HL-60/S4 treated with retinoic acid at 250 ng/mL for 4 days and 3 days (cell line): Measurements from ENCODE around the gene SYNE1.
"Not testable (repeated sequence)": the region's sequence is repeated elsewhere in the genome, so short reads cannot be mapped to it uniquely, and the experiment has no call there.

ENCODE experiments used
- in situ Hi-C: fragments of 300-500 bp; cut with MboI; formaldehyde crosslinking; loops from 2 replicates; pipeline ENCODE4 v1.7.0; 2022; ENCODE audit warnings: low sequenced_read_pairs

The SYNE1 gene

GRCh38 chr6:152492281-152492680 lies 144.9 kb downstream of the SYNE1 start:
- in situ Hi-C loops: not testable (repeated sequence)

GRCh38 chr6:152491501-152491900 lies 145.7 kb downstream of the SYNE1 start:
- in situ Hi-C loops: not testable (repeated sequence)

GRCh38 chr6:152490971-152491378 lies 146.2 kb downstream of the SYNE1 start:
- in situ Hi-C loops: not testable (repeated sequence)

GRCh38 chr6:152484806-152485205 lies 152.4 kb downstream of the SYNE1 start:
- in situ Hi-C loops: no loop called here

DNA sequence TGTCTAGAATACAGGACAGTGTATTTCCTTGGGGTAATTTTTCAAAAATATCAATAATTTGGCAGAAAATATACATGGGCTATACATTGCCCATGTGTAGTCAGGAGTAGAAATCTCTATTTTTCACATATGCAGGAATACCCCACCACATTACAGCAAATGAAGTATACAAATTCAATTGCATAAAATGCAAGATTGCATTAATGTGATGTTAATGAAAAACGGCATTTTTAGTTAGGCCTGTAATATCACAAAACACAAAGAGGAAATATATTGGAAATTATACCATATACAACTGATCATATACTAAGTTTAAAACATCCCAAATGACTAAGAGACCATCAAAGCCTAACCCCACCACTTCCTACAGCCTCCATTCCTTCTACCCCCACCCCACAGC lies 154.9 kb downstream of the SYNE1 start:
- in situ Hi-C loops: no loop called here

GRCh38 chr6:152478377-152479010 lies 158.7 kb downstream of the SYNE1 start:
- in situ Hi-C loops: no loop called here

DNA sequence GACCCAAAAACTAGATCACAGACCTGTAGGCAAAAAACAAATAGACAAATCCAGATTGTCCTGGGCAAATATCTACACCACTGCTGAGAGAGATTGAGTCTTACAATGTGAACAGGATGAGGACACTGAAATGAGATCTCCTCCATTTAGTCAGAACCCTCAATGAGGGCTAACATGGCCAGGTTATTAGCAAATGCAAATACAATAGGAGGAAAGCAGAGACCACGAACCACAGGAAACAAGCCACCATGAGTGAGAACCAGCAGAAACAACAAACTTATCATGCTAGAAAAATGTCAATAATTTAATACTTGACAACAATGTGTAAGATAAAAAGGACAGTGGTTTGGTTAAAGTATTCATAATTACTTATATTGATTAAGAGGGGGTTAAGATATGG lies 162.8 kb downstream of the SYNE1 start:
- in situ Hi-C loops: no loop called here

GRCh38 chr6:152472325-152472724 lies 164.8 kb downstream of the SYNE1 start:
- in situ Hi-C loops: no loop called here

DNA sequence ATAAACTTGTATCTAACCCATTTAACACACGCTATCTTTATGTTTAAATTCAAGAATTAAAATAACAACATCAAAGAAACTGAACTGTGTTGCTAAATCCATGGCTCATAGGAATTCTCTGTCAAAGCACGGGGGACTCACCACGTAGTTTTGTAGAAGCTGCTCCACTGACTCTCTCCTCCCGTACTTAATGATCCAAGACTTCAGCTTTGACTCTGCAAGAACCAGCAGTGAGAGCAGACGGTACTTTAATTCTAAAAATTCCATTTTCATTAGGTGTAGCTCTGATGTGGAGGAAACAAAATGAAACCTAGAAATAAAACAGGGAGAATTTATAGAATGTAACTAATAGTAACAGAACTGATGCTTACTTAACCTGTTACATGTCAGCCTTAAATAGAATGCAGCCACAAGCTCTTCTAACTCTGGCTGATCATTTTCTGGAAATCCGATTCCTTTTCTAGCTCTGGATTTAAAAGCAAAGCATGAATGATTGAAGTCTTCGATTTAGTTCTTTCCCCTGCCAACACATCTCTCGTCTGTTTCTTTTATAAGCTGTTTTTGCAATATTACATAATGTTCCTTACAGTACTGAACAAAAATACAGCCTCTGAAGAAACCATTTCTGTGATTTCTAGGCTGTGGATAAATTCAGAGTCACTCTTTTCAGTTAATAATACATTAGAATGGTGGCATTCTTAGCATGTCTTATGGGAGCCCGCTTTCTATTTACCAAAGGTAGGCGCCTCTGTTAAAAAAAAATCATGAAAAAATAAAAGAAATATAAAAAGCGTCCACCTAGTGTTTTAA lies 165.5 kb downstream of the SYNE1 start:
- in situ Hi-C loops: no loop called here

DNA sequence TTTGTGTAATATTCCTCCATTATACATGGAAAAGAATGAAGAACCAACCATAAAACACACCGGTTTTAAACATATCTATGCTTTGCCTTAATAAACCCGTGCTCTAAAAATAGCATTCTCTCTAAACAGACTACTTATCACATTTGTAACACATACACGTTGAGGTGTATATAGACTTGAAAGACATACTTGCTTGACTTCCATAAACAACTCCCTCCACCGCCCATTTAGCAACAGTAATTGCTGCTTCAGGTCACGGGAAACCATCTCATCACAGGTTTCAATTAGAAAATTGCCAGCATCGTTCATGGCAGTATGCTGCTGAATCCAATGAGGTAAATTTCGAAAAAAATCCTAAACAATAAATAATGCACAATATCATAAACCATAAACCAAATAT lies 174.0 kb downstream of the SYNE1 start:
- in situ Hi-C loops: no loop called here

DNA sequence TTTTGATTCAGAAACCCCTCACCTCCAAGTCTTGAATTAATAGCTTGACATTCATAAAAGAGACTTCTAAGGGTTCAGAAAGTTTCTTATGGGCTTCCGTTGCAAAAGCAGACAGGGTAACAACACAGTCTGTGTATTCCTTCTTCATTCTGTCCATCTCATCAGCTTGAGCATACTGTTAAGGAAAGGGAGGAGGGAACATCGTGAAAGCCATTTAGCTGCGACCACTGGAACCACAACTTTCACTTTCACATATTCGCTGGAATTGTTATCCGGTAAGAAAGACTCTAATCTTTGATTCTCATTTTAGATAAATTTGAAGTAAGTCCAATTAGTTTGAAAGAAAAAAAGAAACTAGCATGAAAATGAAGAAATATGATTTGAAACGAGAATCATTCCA lies 174.4 kb downstream of the SYNE1 start:
- in situ Hi-C loops: no loop called here

GRCh38 chr6:152461556-152461955 lies 175.6 kb downstream of the SYNE1 start:
- in situ Hi-C loops: no loop called here

DNA sequence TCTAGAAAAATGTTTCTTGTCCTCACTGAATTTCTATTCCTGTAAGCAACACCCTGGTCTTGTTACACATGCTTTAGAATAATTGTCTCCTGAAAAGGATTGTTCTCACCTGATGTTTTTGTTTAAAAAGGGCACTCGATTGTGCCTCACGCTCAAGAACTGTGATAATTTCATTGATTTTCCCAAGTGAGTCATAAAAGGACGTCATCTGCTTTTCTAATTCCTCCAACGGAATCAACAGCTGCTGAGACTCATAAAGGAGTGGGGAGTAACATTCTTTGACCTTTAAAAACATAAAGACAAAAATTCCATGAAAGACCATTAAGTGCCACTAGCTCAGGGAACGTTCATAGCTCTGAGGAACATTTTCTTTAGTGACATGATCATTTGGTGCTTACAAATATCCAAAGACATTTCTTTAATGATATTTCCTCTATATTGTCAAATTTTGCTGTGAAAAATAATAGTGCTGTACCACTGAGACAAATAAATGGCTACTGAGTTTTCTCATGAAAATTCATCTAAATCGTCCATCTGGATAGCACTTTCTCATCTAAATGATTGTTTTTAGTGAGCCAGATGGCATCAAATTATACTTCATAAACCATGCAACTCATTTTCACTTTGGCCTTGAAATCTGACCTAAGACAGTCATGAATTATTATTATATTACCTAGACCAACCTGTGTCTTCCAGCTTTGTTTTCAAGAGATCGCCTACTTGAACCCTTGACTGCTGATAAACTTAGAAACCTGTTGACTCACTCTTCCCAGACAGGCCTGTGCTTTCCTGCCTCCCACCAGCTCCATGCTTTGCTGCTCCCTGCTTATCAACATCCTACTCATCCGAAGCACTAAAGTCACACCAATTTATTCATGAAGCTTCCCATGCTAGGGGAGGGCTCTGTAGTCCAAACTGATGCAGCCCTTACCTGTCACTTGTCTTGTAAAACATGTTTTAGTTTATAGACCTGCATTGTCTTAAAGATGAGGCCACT lies 178.2 kb downstream of the SYNE1 start:
- in situ Hi-C loops: no loop called here

- in situ Hi-C loops: no loop called here
Observed at GRCh38 chr6:152457949-152458624, 179.1 kb downstream of the SYNE1 start.

- in situ Hi-C loops: no loop called here
Observed at GRCh38 chr6:152454003-152454402, 183.2 kb downstream of the SYNE1 start.

- in situ Hi-C loops: no loop called here
Observed at GRCh38 chr6:152453421-152453820, 183.7 kb downstream of the SYNE1 start.

- in situ Hi-C loops: no loop called here
Observed at GRCh38 chr6:152452639-152453038, 184.5 kb downstream of the SYNE1 start.

- in situ Hi-C loops: no loop called here
Observed at GRCh38 chr6:152450519-152450918, 186.6 kb downstream of the SYNE1 start.

- in situ Hi-C loops: no loop called here
Observed at GRCh38 chr6:152441902-152442301, 195.3 kb downstream of the SYNE1 start.

DNA sequence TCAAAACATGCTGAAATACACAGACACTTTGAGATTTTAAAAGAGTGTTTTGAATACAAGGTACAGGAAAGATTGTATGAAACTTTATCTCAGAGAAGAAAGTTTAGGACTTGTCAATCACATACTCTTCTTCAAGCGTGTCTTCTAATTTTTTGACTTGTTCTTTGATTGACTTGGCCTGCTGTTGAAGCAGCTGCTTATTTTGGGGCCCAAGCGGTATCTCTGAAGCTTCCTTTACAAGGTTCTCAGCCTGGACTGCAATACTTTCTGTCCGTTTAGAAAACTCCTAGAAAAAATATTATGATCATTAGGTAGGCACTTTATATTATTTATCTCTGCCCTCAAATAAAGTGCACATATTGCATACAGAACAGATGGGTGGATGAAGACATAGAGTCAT lies 201.3 kb downstream of the SYNE1 start:
- in situ Hi-C loops: no loop called here

DNA sequence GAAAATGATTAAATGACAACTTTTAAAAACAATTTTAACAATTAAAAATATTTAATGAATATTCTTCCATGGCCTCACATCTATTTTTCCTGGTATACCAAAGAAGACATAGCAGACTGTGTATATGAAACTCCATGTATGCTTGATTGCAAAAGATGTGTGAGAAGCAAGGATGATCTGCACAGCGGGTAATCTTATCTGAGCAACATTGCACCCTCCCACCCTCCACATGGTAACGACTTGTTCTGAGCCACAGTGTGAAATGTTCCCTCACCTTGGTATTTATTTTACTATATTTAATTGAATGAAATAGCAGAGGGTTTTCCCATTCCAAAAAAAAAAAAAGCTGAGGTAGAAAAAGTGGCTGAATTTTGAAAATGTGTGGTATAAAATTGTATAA lies 204.4 kb downstream of the SYNE1 start:
- in situ Hi-C loops: no loop called here
